A549 (cell line): ENCODE results near the gene GNB1. TPM values are rescaled to one million over a fixed set of nuclear protein-coding genes. Genes with fewer than 3 reads are reported as not detected.
A peak's percentile ranks its signal among the peaks of the same experiment; 100 is the strongest.

Experiments used
- ATAC-seq, 2 experiments: fragments of 200-7000 bp in 1 of 2; fragments of >200 bp in 1 of 2; cut with Nextera tagmentation in 1 of 2; cut with Tn5 transposase in 1 of 2; 3 replicates each; pipeline versions ENCODE4 v1.8.0 to v1.9.1; 2018 to 2020; ENCODE audit warnings: mild to moderate bottlenecking in 1 of 2, moderate library complexity in 1 of 2
- CTCF ChIA-PET: fragments of 300-600 bp; sonication (Branson Sonifier 250); formaldehyde crosslinking; extraction: SDS; loops from one replicate; lab custom pipeline; 2021; ENCODE audit warnings: antibody characterized with exemption, inconsistent platforms; lab: Yijun Ruan, JAX
- POLR2A ChIA-PET: fragments of 350-600 bp; formaldehyde crosslinking; extraction: SDS; loops from one replicate; lab custom pipeline; 2021; ENCODE audit warnings: antibody characterized with exemption, inconsistent platforms; lab: Yijun Ruan, JAX
- DNase-seq, 2 experiments: peaks; one replicate each; pipeline versions ENCODE4 v3.0.0 to v3.0.0-alpha.2; 2011 to 2016; ENCODE audit warnings: low read depth in 1 of 2, low spot score in 1 of 2
- FAIRE-seq: peaks from 2 replicates; lab custom pipeline; 2011; peaks lifted over from hg19 to GRCh38; lab: Jason Lieb, UNC
- H3K27ac ChIP-seq, 2 experiments: fragments of >200 bp; sonication (Bioruptor Twin); formaldehyde crosslinking; 3 replicates each; pipeline ENCODE4 v1.5.1; 2016 to 2017
- H3K4me1 ChIP-seq: fragments of >200 bp; sonication (Bioruptor Twin); formaldehyde crosslinking; 3 replicates; pipeline ENCODE4 v1.6.1; 2016
- H3K4me2 ChIP-seq: fragments of >200 bp; sonication (Bioruptor Twin); formaldehyde crosslinking; 3 replicates; pipeline ENCODE4 v1.6.1; 2016
- H3K4me3 ChIP-seq: fragments of >200 bp; sonication (Bioruptor Twin); formaldehyde crosslinking; 3 replicates; pipeline ENCODE4 v1.5.1; 2016
- H3K9me3 ChIP-seq: fragments of >200 bp; sonication (Bioruptor Twin); formaldehyde crosslinking; 3 replicates; pipeline ENCODE4 v1.6.1; 2016
- ATOH8 ChIP-seq: fragments of 250-450 bp; sonication (Bioruptor Pico); IDR thresholded peaks from 2 replicates; pipeline ENCODE4 v1.5.0; 2020; ENCODE audit warnings: low read depth, mild to moderate bottlenecking, moderate library complexity
- BCL3 ChIP-seq: fragments of >200 bp; sonication (Bioruptor Twin); formaldehyde crosslinking; IDR thresholded peaks from 3 replicates; pipeline ENCODE4 v1.6.1; 2016
- CBX2 ChIP-seq: fragments of 200-600 bp; sonication (generic); IDR thresholded peaks from 2 replicates; pipeline ENCODE4 v1.6.1; 2016; ENCODE audit warnings: low read depth, mild to moderate bottlenecking, borderline replicate concordance
- CTCF ChIP-seq: fragments of >200 bp; sonication (Bioruptor Twin); formaldehyde crosslinking; IDR thresholded peaks from 3 replicates; pipeline ENCODE4 v1.5.1; 2016
- E2F6 ChIP-seq: IDR thresholded peaks from 2 replicates; pipeline ENCODE4 v1.6.1; 2012; ENCODE audit warnings: low read depth, borderline replicate concordance
- HOXB5 ChIP-seq: fragments of 250-450 bp; sonication (Bioruptor Pico); IDR thresholded peaks from 2 replicates; pipeline ENCODE4 v1.5.0; 2020; ENCODE audit warnings: mild to moderate bottlenecking, moderate library complexity
- JUN ChIP-seq, 2 experiments: fragments of >200 bp; sonication (Bioruptor Twin); formaldehyde crosslinking; IDR thresholded peaks; 2 replicates in 1 of 2; 3 replicates in 1 of 2; pipeline ENCODE4 v1.6.1; 2016 to 2017
- MAX ChIP-seq: IDR thresholded peaks from 2 replicates; pipeline ENCODE4 v1.6.1; 2012
- MYC ChIP-seq: IDR thresholded peaks from 2 replicates; pipeline ENCODE4 v1.6.1; 2012; ENCODE audit warnings: mild to moderate bottlenecking, inconsistent platforms, low read length, improper control_type of control experiment, borderline replicate concordance
- NFE2L2 ChIP-seq: fragments of 150-350 bp; conservative IDR thresholded peaks from 2 replicates; pipeline ENCODE4 v1.6.1; 2014; ENCODE audit warnings: low read length
- PHF8 ChIP-seq: fragments of 200-600 bp; sonication (generic); IDR thresholded peaks from 2 replicates; pipeline ENCODE4 v1.6.1; 2016; ENCODE audit warnings: low read depth, mild to moderate bottlenecking, antibody characterized with exemption, moderate library complexity, borderline replicate concordance
- POLR2A ChIP-seq: IDR thresholded peaks from 2 replicates; pipeline ENCODE4 v1.6.1; 2012; ENCODE audit warnings: mild to moderate bottlenecking, low read length
- RAD21 ChIP-seq, 2 experiments: fragments of >200 bp in 1 of 2; sonication (Bioruptor Twin) in 1 of 2; formaldehyde crosslinking in 1 of 2; IDR thresholded peaks in 1 of 2; conservative IDR thresholded peaks in 1 of 2; 2 replicates in 1 of 2; 3 replicates in 1 of 2; pipeline ENCODE4 v1.6.1; 2012 to 2018; ENCODE audit warnings: inconsistent platforms in 1 of 2
- RCOR1 ChIP-seq: fragments of 150-350 bp; IDR thresholded peaks from 2 replicates; pipeline ENCODE4 v1.6.1; 2014; ENCODE audit warnings: antibody characterized with exemption, low read length, low read depth
- ZSCAN20 ChIP-seq: fragments of 250-450 bp; sonication (Bioruptor Pico); IDR thresholded peaks from 2 replicates; pipeline ENCODE4 v1.8.0; 2022; ENCODE audit warnings: mild to moderate bottlenecking, moderate library complexity
- WGBS: methylation state at CpG from one replicate; pipeline ENCODE4 v1.1.6; 2017; ENCODE audit errors: missing lambda C conversion rate; 5-methylcytosine and 5-hydroxymethylcytosine counted together
- polyA plus RNA-seq, 4 experiments: library from polyadenylated mRNA; depleted of rRNA in 3 of 4; stranded (reverse); fragments of >200 nt; fragmentation: RNase III in 1 of 4; extraction: RNeasy Plus Mini Kit Qiagen cat#74134 plus additional on column Dnase treatment in 1 of 4; gene quantifications; 2 replicates in 3 of 4; 3 replicates in 1 of 4; pipeline ENCODE4 v1.2.3, GENCODE V29; 2011 to 2017

GNB1 gene
- polyA plus RNA-seq, 2 of the 4 experiments (the other 2 are of a cell fraction): 159 to 270 TPM

- 0 out of 3 replicates have a peak, but pooled peaks have one; percentile 6 for TF ChIP-seq CTCF
Measured at GRCh38 chr1:1778663-1779319, 112.1 kb downstream of the GNB1 start (continued).

- H3K4me1 ChIP-seq: peaks cover 39% of the 10 kb centered on the region
- DNase-seq: peak; percentile 45 to 52
- H3K9me3 ChIP-seq: no peaks in the 10 kb centered on the region
- ATAC-seq: peak; percentile 43 to 66
- POLR2A ChIA-PET: interaction anchor here (0.6 kb wide), 1 partner anchor 104 kb away, joined by 5 read pairs; no protein-coding TSS in a partner anchor
- H3K4me3 ChIP-seq: peak within 1 kb of the TSS; percentile 78
- CTCF ChIA-PET: interaction anchor here (1.1 to 2.5 kb wide), 3 partner anchors 123 to 182 kb away, joined by 3 to 12 read pairs (median 4); no protein-coding TSS in a partner anchor
- H3K4me2 ChIP-seq: peak within 1 kb of the TSS; percentile 99
- H3K27ac ChIP-seq: peak within 1 kb of the TSS; percentile 99
- TF ChIP-seq POLR2A (peak; percentile 68), E2F6 (peak; percentile 81), MAX (peak; percentile 76), ZSCAN20 (CRISPR knock-in tag) (no peak), PHF8 (peak; percentile 60; the same call in 1 of the 2 replicates), ATOH8 (CRISPR knock-in tag) (no peak), JUN (IDR thresholded peaks at IDR 0.05) (peak in 1 of 2 experiments; percentile 73; a peak in 3 of 5 replicates), BCL3 (peak; percentile 53; the same call in 1 of the 3 replicates), RAD21 (conservative IDR thresholded peaks at IDR 0.05 in 1 of 2, IDR thresholded peaks at IDR 0.05 in 1 of 2) (peak in 1 of 2 experiments; percentile 22; a peak in 1 of 5 replicates), MYC (peak; percentile 72), NFE2L2 (no peak), HOXB5 (CRISPR knock-in tag) (0 out of 2 replicates have a peak, but pooled peaks have one; percentile 20)
- FAIRE-seq: no peak
- WGBS: 1% methylated on average over 15 of the region's 99 CpGs
Measured at GRCh38 chr1:1777950-1778662, 112.8 kb downstream of the GNB1 start, which contains the start of gene NADK. Gene NADK (minus strand): TSS chr1:1778470. CDS start chr1:1765406, 13,064 bp downstream.

GRCh38 chr1:1777583-1777899, 113.3 kb downstream of the GNB1 start:
- Histone ChIP-seq H3K4me3 (peak overlapping the region; percentile 78), H3K4me1 (peaks cover 33% of the 10 kb centered on the region; the same call in 2 of the 3 replicates), H3K4me2 (peak overlapping the region; percentile 99), H3K27ac (peak overlapping the region; percentile 99), H3K9me3 (no peaks in the 10 kb centered on the region)
- CTCF ChIA-PET: interaction anchor here (1.1 to 2.5 kb wide), 3 partner anchors 124 to 183 kb away, joined by 3 to 12 read pairs (median 4); no protein-coding TSS in a partner anchor
- FAIRE-seq (no peak), DNase-seq (no peak)
- 0% methylated on average over 6 of the region's 6 CpGs for WGBS
- TF ChIP-seq CBX2 (no peak), RCOR1 (no peak)
- TF ChIP-seq, all 56 proteins: peak for 0
- POLR2A ChIA-PET: interaction anchor here (0.6 kb wide), 1 partner anchor 104 kb away, joined by 5 read pairs; no protein-coding TSS in a partner anchor
- no peak for ATAC-seq
